Mesothelial cell of epicardium (in vitro differentiated cells): ENCODE data around the gene AS3MT. TPM values are rescaled to one million over a fixed set of nuclear protein-coding genes. Genes with fewer than 3 reads are reported as not detected.

Experiments
- total RNA-seq: library from RNA; stranded (reverse); gene quantifications from 3 replicates; pipeline ENCODE4 v1.2.1, GENCODE V29; 2021

AS3MT gene
- total RNA-seq, 1 donor from 2014 or later, result 8.7 TPM

Other genes with a start within 250 kb of the AS3MT start
- gene TRIM8, start 225.0 kb upstream of the AS3MT start, total RNA-seq, result 74.3 to 85.3 TPM (median 79.2 TPM) in 3 replicates
- gene ARL3, start 155.1 kb upstream of the AS3MT start, total RNA-seq, result 13.0 to 13.9 TPM (median 13.7 TPM) in 3 replicates
- gene SFXN2, start 154.8 kb upstream of the AS3MT start, total RNA-seq, result 33.3 to 36.8 TPM (median 34.9 TPM) in 3 replicates
- gene WBP1L, start 125.5 kb upstream of the AS3MT start, total RNA-seq, result 56.3 to 56.7 TPM (median 56.3 TPM) in 3 replicates
- gene CYP17A1, start 32.1 kb upstream of the AS3MT start, total RNA-seq, result 0.54 to 1.1 TPM (median 0.81 TPM) in 3 replicates
- gene BORCS7, start 15.2 kb upstream of the AS3MT start, total RNA-seq, result 17.3 to 19.9 TPM (median 19.0 TPM) in 3 replicates
- gene CNNM2, start 48.8 kb downstream of the AS3MT start, total RNA-seq, result 10.9 to 12.5 TPM (median 11.4 TPM) in 3 replicates